Fibroblast of gingiva (primary cell): ENCODE data around the gene MSX2.

Experiments
- DNase-seq: peaks from one replicate; pipeline ENCODE4 v3.0.0-alpha.2; 2011; ENCODE audit warnings: low read depth

MSX2 gene

GRCh38 chr5:174718880-174719610 is 5.3 kb upstream of the MSX2 start:
- no peak for DNase-seq

DNA sequence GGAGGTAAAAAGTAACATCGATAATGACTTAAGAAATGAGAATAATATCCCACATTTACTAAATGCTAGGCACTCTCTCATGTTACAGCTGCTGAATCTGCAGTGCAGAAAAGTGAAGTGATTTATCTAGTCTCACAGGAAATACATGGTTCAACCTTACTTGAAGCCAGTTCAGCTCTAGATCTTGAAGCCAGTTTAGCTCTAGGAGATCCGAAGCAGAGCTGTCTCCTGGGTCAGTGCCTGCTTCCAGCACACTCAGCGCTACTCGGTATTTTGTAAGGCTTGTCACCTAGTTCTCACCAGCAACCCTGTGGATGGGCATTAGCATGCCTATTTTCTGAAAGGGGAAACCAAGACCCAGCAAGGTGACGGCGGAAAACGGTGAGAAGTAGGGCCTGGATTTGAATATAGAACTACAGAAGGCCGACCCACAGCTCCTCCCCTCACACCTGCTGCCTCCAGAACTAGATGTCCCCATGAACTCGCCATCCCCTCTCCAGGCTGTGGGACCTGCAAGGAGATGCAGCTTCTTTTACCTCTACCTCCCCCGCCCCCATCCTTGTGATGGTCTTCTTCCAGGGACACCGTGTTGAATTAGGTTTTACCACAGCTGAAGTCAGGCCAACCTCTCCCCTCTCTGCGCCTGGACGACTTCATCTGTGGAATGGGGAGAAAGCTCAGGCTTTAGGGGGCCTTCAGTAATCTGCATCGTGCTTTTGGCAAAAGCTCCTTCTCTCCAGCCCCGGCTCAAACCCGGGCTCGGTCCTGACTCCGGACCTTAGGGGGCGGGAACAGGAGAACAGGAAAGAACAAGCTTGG is 4.4 kb upstream of the MSX2 start:
- DNase-seq = no peak

DNA sequence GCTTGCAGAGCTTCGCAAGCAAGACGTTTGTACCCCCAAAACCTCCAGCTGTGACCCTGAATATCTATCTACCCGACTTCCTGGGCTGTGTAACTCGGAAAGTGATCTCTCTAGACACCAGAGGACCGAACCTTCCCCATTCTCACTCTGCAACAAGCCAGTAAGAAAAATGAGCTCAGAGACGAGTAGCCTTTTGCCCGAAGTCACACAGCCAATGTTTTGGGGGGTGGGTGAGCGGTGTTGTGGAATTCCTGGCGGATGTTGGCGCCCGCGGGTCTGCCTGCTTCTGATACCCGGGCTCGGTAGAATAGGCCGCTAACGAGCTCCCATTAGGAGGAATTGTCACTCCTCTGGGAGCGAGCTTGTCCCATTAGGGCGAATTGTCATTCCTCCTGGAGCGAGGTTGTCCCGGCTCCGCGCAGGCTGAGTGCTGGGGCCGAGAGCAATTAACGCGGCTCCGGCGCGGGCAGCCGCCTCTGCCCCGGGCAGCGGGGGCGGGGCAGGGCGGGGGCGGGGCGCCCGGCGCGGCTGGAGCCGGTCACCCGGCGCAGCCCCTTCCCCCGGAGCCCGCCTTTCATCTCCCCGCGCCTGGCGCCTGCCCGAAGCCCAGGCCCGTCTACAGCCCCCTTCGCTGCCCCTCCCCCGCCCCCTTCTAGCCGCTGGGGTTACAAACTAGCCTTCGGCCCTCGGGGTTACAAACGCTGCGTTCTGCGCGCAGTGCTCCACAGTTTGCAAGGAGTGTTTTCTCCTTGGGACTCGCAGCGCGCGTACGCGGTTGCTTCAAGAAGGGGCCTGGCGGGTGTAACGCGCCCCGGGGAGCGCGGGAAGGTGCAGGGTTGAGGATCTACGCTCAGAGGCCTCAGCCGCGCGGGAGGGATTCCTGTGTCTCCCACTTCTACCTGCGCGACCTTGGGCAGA is 3.5 kb upstream of the MSX2 start:
- DNase-seq = no peak

GRCh38 chr5:174721530-174722432 is 2.6 kb upstream of the MSX2 start:
- no peak for DNase-seq

GRCh38 chr5:174722500-174722899 is 1.9 kb upstream of the MSX2 start:
- DNase-seq = no peak

- no peak for DNase-seq
These were observed 935 bp upstream of the MSX2 start for GRCh38 chr5:174723315-174723978.

- no peak for DNase-seq
These were observed 351 bp upstream of the MSX2 start for GRCh38 chr5:174723979-174724483.

DNA sequence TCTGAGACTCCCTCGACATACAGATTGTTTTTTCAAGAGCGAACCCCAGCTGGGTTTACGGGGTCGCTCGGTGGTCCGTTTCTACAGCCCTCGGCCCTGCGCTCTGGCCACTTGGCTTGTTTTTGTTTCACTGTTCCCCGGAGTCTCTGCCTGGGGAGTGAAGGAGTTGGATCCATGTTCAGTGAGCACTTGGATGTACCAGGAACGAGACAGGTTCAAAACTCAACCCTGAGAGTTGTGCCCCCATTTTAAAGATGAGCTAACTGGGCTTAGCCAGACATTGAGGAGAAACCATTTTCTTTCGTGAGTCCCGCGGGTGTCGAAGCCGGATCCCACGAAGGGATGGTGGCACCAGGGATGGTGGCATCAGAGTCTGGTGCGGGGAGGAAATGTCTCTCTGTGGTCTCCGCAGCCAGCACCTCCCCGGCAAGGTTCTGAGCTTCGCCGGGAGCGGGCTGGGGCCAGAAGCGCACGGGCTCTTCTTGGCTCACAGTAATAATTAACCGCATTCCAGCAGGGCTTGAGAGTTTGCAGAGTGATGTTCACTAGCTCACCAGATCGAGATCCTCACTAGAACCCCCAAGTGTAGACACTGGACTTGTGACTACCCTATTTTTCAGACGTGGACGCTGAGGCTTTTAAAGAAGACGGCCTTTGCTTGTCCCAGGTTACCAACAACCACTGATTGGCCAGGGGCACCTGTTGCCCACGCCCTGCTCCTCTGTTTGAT is 1.0 kb downstream of the MSX2 start:
- no peak for DNase-seq

- DNase-seq = no peak
These were observed 1.7 kb downstream of the MSX2 start for GRCh38 chr5:174725991-174726601.

- no peak for DNase-seq
These were observed 2.8 kb downstream of the MSX2 start for GRCh38 chr5:174726916-174727793.

- DNase-seq = no peak
These were observed 3.7 kb downstream of the MSX2 start for GRCh38 chr5:174727794-174728680.

DNA sequence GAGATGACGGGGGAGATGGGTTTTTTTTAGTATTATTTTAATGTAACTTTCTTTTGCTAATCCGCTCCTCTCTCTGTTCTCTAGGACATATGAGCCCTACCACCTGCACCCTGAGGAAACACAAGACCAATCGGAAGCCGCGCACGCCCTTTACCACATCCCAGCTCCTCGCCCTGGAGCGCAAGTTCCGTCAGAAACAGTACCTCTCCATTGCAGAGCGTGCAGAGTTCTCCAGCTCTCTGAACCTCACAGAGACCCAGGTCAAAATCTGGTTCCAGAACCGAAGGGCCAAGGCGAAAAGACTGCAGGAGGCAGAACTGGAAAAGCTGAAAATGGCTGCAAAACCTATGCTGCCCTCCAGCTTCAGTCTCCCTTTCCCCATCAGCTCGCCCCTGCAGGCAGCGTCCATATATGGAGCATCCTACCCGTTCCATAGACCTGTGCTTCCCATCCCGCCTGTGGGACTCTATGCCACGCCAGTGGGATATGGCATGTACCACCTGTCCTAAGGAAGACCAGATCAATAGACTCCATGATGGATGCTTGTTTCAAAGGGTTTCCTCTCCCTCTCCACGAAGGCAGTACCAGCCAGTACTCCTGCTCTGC is 4.8 kb downstream of the MSX2 start:
- no peak for DNase-seq

DNA sequence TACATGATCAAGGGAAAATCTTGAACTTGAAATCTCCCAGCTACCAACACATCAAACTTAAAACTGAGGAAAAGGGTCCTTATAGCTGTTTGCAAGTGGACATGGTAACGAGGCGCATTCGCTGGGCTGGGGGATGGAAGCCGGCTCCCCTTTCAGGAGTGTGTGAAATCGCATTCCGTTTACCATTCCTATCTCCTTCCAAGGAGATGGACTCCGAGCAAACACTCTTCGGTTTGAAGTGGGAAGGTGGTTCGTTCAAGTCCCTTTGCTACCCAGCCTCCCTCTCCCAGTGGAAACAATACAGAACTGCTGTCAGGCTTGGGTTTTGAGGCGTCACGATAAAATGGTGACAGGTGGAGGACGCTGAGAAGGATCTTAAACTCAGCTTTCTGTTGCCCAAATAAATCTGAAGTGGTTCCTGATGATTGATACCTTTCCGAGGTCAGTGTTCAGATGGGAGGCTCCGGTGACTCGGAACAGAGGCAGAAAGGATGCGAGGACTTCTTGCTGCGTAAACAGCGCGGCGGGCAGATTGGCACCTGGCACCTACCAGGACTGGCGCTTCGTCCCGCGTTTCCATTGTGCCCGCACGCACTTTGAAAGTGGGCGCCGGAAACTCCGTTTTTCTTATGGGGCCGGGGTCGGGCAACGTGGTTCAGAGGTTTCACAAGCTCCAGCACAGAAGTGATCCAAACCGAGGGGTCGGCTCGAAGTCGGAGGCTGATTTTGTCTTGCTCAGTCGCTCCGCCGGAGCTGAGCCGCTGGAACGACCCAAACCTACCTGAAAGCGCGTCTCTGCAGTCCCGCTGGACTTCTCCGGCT is 7.0 kb downstream of the MSX2 start:
- DNase-seq = no peak

- DNase-seq = no peak
These were observed 7.9 kb downstream of the MSX2 start for GRCh38 chr5:174732036-174733020.
